Hepatocyte (in vitro differentiated cells): Measurements from ENCODE around the gene WDR86. TPM values are rescaled to one million over a fixed set of nuclear protein-coding genes. Genes with fewer than 3 reads are reported as not detected.

ENCODE experiments used
- DNase-seq: peaks from one replicate; pipeline ENCODE4 v3.0.0-alpha.2; 2016; ENCODE audit warnings: low spot score
- H2AFZ ChIP-seq: fragments of 200-600 bp; sonication (generic); 2 replicates; pipeline ENCODE4 v1.6.0; 2016; ENCODE audit warnings: antibody characterized with exemption, mild to moderate bottlenecking
- H3K27ac ChIP-seq: fragments of 200-600 bp; sonication (generic); 2 replicates; pipeline ENCODE4 v1.5.1; 2016; ENCODE audit warnings: mild to moderate bottlenecking
- H3K27me3 ChIP-seq: fragments of 200-600 bp; sonication (generic); 2 replicates; pipeline ENCODE4 v1.6.1; 2016
- H3K36me3 ChIP-seq: fragments of 200-600 bp; sonication (generic); replicated peaks from 2 replicates; pipeline ENCODE4 v1.5.1; 2016; ENCODE audit warnings: low read depth; ENCODE audit not compliant: insufficient read depth
- H3K4me1 ChIP-seq: fragments of 200-600 bp; sonication (generic); 2 replicates; pipeline ENCODE4 v1.5.1; 2016; ENCODE audit warnings: mild to moderate bottlenecking, moderate library complexity; ENCODE audit not compliant: insufficient read depth
- H3K4me2 ChIP-seq: fragments of 200-600 bp; sonication (generic); 2 replicates; pipeline ENCODE4 v1.6.0; 2016
- H3K4me3 ChIP-seq: fragments of 200-600 bp; sonication (generic); 2 replicates; pipeline ENCODE4 v1.5.1; 2016; ENCODE audit warnings: mild to moderate bottlenecking
- H3K79me2 ChIP-seq: fragments of 200-600 bp; sonication (generic); 2 replicates; pipeline ENCODE4 v1.6.0; 2017; ENCODE audit warnings: mild to moderate bottlenecking
- H3K9me2 ChIP-seq: fragments of 200-600 bp; sonication (generic); replicated peaks from 2 replicates; pipeline ENCODE4 v1.6.0; 2017; ENCODE audit warnings: mild to moderate bottlenecking; ENCODE audit not compliant: insufficient read depth
- H3K9me3 ChIP-seq: fragments of 200-600 bp; sonication (generic); 2 replicates; pipeline ENCODE4 v1.5.1; 2016; ENCODE audit warnings: low read depth, mild to moderate bottlenecking
- H4K20me1 ChIP-seq: fragments of 200-600 bp; sonication (generic); 2 replicates; pipeline ENCODE4 v1.6.0; 2016; ENCODE audit warnings: mild to moderate bottlenecking; ENCODE audit not compliant: insufficient read depth, poor library complexity, severe bottlenecking
- EZH2 ChIP-seq: fragments of 200-600 bp; sonication (generic); IDR thresholded peaks from 2 replicates; pipeline ENCODE4 v1.6.1; 2016; ENCODE audit warnings: antibody characterized with exemption, mild to moderate bottlenecking, borderline replicate concordance
- EZH2phosphoT487 ChIP-seq: fragments of 200-600 bp; sonication (generic); IDR thresholded peaks from one replicate; pipeline ENCODE4 v1.6.1; 2018; ENCODE audit warnings: antibody characterized with exemption, mild to moderate bottlenecking, low read depth, moderate library complexity; ENCODE audit not compliant: unreplicated experiment, severe bottlenecking
- WGBS: methylation state at CpG from one replicate; pipeline ENCODE4 v1.1.6; 2016; ENCODE audit warnings: low lambda C conversion rate; ENCODE audit errors: missing lambda C conversion rate; 5-methylcytosine and 5-hydroxymethylcytosine counted together
- polyA plus RNA-seq: library from polyadenylated mRNA; unstranded; fragments of >200 nt; fragmentation: Nextera tagmentation; extraction: Ambion mirVana; gene quantifications from 2 replicates; pipeline ENCODE4 v1.2.1, GENCODE V29; 2016
- total RNA-seq: library from RNA; depleted of rRNA; stranded (reverse); fragments of >200 nt; gene quantifications from 2 replicates; pipeline ENCODE4 v1.2.3, GENCODE V29; 2014
- TF ChIP-seq, protein P1 (sequence below): fragments of 200-600 bp; sonication (generic); IDR thresholded peaks from 2 replicates; pipeline ENCODE4 v1.5.1; 2016; ENCODE audit warnings: antibody characterized with exemption, mild to moderate bottlenecking; ENCODE audit not compliant: poor library complexity

WDR86 gene
- total and polyA plus RNA-seq, 2 experiments from 2014 or later: 10.6 to 12.4 TPM

DNA sequence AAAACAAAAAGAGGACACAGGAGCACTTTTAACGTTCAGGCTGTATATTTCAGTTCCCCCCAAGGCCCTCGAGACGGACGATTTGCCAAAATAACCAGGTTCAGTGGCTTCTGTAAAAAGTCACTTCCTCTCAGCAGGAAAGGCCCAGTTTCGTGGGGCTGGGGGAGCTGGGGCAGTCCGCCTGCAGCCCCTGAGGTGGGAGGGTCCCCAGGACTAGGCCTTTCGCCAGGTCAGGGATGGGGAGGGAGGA, 28.8 kb downstream of the WDR86 start:
- Histone ChIP-seq H3K9me2 (no peaks in the 10 kb centered on the region), H3K4me3 (no peak overlapping the region), H3K27ac (no peak overlapping the region), H3K9me3 (no peaks in the 10 kb centered on the region), H4K20me1 (no peaks in the 10 kb centered on the region), H3K36me3 (no peaks in the 10 kb centered on the region), H2AFZ (no peak overlapping the region), H3K79me2 (no peaks in the 10 kb centered on the region), H3K4me2 (peak overlapping the region; percentile 73), H3K27me3 (peaks cover 31% of the 10 kb centered on the region), H3K4me1 (peaks cover 10% of the 10 kb centered on the region)
- 59% methylated on average over 7 of the region's 7 CpGs for WGBS
- TF ChIP-seq EZH2phosphoT487: no peak
- TF ChIP-seq, protein P1, sequence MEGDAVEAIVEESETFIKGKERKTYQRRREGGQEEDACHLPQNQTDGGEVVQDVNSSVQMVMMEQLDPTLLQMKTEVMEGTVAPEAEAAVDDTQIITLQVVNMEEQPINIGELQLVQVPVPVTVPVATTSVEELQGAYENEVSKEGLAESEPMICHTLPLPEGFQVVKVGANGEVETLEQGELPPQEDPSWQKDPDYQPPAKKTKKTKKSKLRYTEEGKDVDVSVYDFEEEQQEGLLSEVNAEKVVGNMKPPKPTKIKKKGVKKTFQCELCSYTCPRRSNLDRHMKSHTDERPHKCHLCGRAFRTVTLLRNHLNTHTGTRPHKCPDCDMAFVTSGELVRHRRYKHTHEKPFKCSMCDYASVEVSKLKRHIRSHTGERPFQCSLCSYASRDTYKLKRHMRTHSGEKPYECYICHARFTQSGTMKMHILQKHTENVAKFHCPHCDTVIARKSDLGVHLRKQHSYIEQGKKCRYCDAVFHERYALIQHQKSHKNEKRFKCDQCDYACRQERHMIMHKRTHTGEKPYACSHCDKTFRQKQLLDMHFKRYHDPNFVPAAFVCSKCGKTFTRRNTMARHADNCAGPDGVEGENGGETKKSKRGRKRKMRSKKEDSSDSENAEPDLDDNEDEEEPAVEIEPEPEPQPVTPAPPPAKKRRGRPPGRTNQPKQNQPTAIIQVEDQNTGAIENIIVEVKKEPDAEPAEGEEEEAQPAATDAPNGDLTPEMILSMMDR: no peak
- TF ChIP-seq EZH2: no peak
- no peak for DNase-seq

DNA sequence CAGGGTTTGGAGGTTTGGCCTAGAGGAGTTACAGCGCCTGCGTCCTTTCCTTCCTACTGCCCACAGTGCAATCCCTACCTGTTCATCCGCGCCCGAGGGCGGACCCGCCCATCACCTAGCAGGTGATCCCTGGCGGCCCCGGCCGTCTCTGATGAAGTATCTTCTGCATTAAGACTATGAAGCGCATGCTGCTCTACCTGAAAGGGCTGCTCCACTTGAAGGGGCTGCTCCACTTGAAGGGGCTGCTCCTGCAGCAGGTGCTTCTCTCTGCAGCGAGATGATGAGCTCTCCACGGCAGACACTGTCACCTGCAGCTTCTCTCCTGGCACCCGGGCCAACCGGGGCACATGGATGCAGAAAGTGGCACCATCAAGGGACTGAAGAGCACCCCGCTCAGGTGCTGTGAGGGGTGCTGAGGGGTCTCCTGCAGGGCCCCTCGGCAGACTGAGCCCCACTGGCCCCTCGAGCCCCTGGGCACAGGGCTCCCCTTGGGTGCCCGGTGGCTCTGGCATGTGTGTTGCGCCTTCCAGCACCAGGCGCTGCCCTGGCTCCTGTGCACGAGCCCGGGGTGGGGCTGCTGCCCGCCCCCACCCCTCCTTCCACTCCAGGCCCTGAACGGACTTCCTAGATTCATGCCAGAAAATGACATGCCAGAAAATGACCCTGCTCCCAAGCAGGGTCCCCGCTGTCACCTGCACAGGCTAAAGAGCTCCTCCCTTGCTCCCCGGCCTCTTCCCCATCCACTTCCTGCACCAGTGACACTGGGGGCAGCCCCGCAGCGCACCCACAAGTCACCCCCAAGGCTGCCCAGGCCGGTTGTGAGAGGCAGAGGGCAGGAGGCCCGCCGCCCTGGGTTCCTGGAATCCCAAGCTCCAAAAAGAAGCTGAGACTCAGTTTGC, 29.4 kb downstream of the WDR86 start:
- H3K27ac ChIP-seq: no peak overlapping the region
- H3K36me3 ChIP-seq: no peaks in the 10 kb centered on the region
- H3K9me3 ChIP-seq: no peaks in the 10 kb centered on the region
- H3K4me3 ChIP-seq: no peak overlapping the region
- peaks cover 31% of the 10 kb centered on the region for H3K27me3 ChIP-seq
- H3K79me2 ChIP-seq: no peaks in the 10 kb centered on the region
- DNase-seq: no peak
- TF ChIP-seq, protein P1: no peak
- TF ChIP-seq EZH2: no peak
- TF ChIP-seq EZH2phosphoT487: no peak
- H3K9me2 ChIP-seq: no peaks in the 10 kb centered on the region
- no peaks in the 10 kb centered on the region for H4K20me1 ChIP-seq
- no peak overlapping the region for H2AFZ ChIP-seq
- H3K4me2 ChIP-seq: no peak overlapping the region
- H3K4me1 ChIP-seq: peaks cover 10% of the 10 kb centered on the region
- WGBS: 94% methylated on average over 29 of the region's 32 CpGs

DNA sequence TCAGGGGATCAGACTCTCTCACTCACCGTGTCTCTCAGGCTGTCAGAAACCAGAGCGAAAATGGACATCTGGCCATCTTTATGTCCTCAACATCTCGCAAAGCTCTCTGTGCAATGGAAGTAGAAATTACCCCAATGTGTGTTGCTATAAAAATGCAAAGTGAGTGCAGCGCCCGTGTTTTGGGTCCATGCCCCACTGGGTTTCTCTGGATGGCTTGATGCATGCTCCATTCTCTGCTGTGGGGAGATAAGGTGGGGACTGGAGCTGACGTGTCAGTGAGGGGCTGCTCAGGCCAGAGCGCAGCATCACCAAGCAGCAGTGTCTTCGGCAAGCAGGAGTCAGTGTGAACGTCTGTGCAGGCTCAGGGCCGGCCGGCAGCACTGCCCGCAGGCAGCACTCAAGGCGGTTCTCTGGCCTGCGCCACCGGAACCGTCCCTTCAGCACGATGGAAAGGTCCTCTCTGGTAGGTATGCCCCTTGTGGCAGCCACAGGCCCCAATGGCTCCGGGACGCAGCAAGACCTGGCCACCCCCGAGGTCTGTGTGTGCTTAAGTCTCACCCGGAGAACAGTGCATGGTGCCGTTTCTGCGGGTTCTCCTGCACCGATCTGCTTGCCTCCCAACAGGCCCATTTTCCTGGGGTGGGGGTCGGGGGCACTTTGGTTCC, 30.2 kb downstream of the WDR86 start:
- no peaks in the 10 kb centered on the region for H4K20me1 ChIP-seq
- TF ChIP-seq EZH2phosphoT487 (no peak), EZH2 (no peak)
- TF ChIP-seq, protein P1: no peak

More for the DNA sequence above, 30.2 kb downstream of the WDR86 start:
- 88% methylated on average over 24 of the region's 25 CpGs for WGBS
- Histone ChIP-seq H3K9me2 (no peaks in the 10 kb centered on the region), H3K4me2 (no peak overlapping the region), H3K4me3 (no peak overlapping the region), H3K27ac (no peak overlapping the region), H3K9me3 (no peaks in the 10 kb centered on the region), H2AFZ (no peak overlapping the region), H3K79me2 (no peaks in the 10 kb centered on the region), H3K4me1 (peaks cover 10% of the 10 kb centered on the region), H3K36me3 (no peaks in the 10 kb centered on the region), H3K27me3 (peaks cover 31% of the 10 kb centered on the region)
- no peak for DNase-seq
